Sigmoid colon (tissue), 4 donors: ENCODE results near the gene ZNF502.

ENCODE experiments used
- CTCF ChIP-seq, 4 experiments: fragments of 450-650 bp in 3 of 4; fragments of 200-600 bp in 1 of 4; IDR thresholded peaks; one replicate each; pipeline ENCODE4 v1.5.1; 2016 to 2019; ENCODE audit warnings: antibody characterized with exemption in 4 of 4, mild to moderate bottlenecking in 3 of 4, moderate library complexity in 2 of 4
- EP300 ChIP-seq, 4 donors: sonication (generic); formaldehyde crosslinking; IDR thresholded peaks; one replicate each; pipeline ENCODE4 v1.6.1; 2017; ENCODE audit warnings: antibody characterized with exemption in 4 of 4
- POLR2A ChIP-seq, 2 donors: fragments of 450-650 bp; IDR thresholded peaks; one replicate each; pipeline ENCODE4 v1.6.1; 2016; ENCODE audit warnings: antibody characterized with exemption in 2 of 2, mild to moderate bottlenecking in 2 of 2, moderate library complexity in 2 of 2
- POLR2AphosphoS5 ChIP-seq, 4 donors: sonication (generic); formaldehyde crosslinking; IDR thresholded peaks; one replicate each; pipeline ENCODE4 v1.6.1; 2017; ENCODE audit warnings: antibody characterized with exemption in 4 of 4

GRCh38 chr3:44687898-44688297, 24.6 kb upstream of the ZNF502 start:
- TF ChIP-seq EP300 (IDR thresholded peaks at IDR 0.05) (no peak), CTCF (IDR thresholded peaks at IDR 0.05) (no peak), POLR2AphosphoS5 (IDR thresholded peaks at IDR 0.05) (no peak), POLR2A (IDR thresholded peaks at IDR 0.05) (no peak)
